GM18909 (cell line): Measurements from ENCODE around the gene AKNAD1.

Experiments used
- ATAC-seq: cut with Tn5 transposase; IDR thresholded peaks from one replicate; pipeline ENCODE4 v1.9.1; 2021; ENCODE audit warnings: mild to moderate bottlenecking; ENCODE audit not compliant: unreplicated experiment, poor library complexity

AKNAD1 gene

DNA sequence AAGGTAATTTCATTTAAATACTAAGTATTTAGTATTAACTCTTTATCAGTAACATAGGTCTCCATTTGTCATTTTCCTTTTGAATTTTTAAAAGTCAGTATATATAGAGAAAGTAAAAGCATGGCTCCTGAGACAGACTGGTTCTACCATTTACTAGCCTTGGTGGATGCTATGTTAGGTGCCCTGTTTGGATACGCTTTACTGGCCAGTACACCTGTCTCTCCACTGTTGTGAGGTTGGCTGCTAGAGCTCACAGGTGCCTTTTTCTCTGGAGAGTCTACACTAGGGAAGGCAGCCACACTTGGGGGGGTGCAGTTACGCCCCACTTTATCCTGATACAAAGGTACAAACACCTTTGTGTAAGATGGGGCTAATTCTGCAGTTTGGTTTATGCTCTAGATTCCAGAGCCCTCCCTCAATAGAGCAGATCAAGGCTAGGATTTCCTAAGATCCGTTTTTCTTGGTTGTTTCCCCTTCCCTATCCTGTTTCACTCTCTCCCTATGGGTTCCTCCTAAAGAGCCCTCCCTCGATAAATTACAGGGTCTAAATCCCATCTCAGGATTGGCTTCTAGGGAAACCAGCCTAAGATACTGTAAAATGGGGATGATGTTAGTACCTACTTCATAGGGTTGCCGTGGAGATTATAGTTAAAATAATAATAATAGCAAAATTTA, 14.3 kb upstream of the AKNAD1 start:
- ATAC-seq, result no peak

- ATAC-seq, result no peak
Observed at GRCh38 chr1:108865316-108865910, 8.5 kb upstream of the AKNAD1 start.

- ATAC-seq, result no peak
Observed at GRCh38 chr1:108863984-108864383, 7.1 kb upstream of the AKNAD1 start.

DNA sequence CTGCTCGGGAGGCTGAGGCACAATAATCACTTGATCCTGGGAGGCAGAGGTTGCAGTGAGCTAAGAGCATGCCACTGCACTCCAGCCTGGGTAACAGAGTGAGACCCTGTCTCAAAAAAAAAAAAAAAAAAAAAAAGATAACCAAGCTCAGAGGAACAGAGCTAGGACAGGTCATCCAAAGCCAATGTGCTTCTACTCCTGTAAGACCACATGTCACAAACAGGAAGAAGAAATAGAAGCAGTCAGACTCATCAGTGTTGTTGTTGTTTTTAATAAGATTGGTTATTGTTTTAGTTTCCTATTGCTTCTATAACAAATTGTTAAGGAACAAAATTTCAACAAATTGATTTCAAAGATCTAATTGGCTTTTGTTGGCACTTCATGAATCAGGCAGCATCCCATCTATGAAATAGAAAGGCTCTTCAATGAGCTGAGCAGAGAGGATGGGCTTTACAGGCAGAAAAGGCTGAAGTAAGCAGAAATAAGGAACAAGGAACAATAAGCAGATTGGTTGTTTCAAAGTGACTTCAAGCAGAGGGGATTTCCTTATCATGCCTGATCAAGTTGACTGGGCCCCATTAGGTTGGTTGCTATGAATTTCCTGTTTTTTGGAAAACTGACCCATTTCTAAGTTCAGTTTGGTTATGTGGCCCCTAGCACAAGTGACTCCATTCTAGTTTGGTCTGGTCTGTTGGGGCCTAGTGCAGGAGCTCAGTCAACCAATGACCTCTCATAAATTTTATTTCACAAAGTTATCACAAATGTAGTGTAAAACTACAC, 6.0 kb upstream of the AKNAD1 start:
- no peak for ATAC-seq

GRCh38 chr1:108862017-108862610, 5.2 kb upstream of the AKNAD1 start:
- no peak for ATAC-seq

DNA sequence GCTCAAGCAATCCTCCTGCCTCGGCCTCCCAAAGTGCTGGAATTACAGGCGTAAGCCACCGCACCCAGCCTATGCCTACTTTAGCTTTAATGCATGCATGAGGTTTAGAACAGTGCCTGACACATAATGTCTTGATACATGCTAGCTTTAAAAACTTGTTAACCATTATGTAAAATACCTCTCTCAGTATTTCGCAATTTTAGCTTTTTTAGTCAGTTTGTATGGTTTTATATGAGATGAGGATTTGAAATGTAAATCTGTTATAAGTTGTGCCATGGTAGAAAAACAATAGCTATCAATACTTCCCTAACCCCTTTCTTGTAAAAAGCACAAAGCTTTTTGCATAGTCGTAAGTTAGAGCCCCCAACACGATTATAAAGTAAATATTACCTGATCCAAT, 4.7 kb upstream of the AKNAD1 start:
- ATAC-seq, result no peak

- ATAC-seq, result no peak
Observed at GRCh38 chr1:108860190-108860907, 3.5 kb upstream of the AKNAD1 start.

- no peak for ATAC-seq
Observed at GRCh38 chr1:108858230-108858950, 1.5 kb upstream of the AKNAD1 start.

- ATAC-seq, result no peak
Observed at GRCh38 chr1:108854221-108855019, 2.5 kb downstream of the AKNAD1 start.

- no peak for ATAC-seq
Observed at GRCh38 chr1:108852221-108852975, 4.5 kb downstream of the AKNAD1 start.

GRCh38 chr1:108851567-108851966, 5.3 kb downstream of the AKNAD1 start:
- ATAC-seq, result no peak

DNA sequence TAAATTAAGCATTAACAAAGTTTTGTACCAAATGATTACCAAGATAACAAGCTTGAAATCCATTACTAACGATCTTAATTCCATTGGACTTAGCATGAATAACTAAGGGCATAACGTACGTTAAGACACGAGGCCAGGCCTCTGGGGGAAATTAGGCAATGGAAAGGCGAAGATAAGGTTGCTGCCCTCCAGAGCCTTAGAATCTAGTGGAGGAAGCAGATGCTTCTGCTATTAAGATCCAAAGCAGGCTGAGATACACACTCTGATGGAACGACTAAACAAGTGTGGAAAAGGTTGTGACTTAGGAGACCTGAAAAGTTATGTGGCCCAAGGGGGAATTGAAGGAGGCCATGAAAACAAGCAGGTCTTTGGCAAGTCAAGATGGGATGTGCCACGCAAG, 6.0 kb downstream of the AKNAD1 start:
- ATAC-seq, result no peak

DNA sequence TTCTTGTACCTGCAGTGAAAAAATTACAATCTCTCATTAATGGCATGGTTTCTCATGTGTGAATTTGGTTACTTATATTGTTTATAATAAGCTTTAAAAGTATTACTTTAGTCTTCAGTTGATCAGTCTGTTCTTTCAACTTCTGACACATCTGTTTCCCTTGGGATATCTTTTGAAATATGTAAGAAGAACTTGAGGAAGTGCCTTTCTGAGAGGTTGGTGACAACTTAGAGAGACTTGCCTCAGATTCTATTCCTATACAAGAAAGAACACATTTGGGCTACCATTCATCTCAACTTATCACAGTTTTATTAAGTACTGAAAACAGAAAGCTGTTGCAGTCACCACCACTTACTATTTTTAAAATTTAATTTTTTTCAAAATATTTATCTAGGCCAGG, 8.1 kb downstream of the AKNAD1 start:
- ATAC-seq, result no peak

DNA sequence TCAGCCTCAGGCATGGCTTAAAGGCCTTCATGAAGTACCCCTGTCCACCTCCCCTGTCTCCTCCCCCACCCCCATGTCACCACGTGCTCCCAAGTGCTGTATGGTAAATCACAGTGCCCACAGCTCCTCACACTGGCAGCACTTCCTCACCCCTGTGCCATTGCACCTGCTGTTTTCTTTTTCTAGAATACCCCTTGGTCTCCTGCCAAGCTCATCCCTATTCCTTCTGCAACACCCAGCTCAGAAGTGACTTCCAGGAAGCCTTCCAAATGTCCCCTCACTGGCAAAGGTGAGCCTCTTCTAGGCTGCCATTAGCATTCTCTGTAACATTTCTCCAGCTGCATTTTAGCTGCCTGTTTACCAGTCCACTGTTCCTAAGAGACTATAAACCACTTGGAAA, 9.4 kb downstream of the AKNAD1 start:
- ATAC-seq, result no peak

DNA sequence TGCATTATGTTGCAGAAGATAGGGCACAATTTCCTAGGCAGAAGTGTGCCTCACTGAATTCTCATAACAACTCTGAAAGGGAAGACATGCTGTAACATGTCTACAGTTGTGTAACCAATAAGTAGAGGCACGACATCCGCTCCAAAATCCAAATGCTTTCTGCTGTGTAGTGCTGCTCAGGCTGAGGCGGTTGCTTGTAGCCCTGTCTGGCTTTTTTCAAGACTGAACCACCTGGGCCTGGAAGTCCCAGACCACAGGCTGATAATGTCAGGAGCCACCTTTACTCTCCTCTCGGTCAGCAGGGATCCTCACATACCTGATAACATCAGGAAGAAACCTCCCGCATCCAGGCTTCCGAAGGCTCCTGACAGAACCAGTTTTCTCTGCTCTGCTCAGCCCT, 10.9 kb downstream of the AKNAD1 start:
- ATAC-seq, result no peak

DNA sequence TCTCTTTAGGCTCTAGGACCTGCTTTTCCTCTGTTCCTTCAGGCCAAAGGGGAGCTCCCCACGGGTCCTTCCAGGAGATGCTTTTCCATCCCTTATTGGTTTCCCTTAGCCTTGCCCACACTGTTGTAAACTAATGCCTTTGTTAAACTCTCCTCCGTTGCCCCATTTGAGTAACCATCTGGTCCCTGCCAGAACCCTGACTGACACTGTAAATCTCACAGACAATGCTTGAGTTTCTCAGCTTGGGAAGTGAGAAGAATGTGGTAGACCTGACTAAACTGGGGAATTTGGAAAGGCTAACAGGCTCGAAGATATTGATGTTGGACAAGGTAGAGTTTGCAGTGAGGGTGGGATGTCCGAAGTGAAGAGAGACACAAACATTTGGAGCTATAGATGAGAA, 11.4 kb downstream of the AKNAD1 start:
- ATAC-seq, result no peak

DNA sequence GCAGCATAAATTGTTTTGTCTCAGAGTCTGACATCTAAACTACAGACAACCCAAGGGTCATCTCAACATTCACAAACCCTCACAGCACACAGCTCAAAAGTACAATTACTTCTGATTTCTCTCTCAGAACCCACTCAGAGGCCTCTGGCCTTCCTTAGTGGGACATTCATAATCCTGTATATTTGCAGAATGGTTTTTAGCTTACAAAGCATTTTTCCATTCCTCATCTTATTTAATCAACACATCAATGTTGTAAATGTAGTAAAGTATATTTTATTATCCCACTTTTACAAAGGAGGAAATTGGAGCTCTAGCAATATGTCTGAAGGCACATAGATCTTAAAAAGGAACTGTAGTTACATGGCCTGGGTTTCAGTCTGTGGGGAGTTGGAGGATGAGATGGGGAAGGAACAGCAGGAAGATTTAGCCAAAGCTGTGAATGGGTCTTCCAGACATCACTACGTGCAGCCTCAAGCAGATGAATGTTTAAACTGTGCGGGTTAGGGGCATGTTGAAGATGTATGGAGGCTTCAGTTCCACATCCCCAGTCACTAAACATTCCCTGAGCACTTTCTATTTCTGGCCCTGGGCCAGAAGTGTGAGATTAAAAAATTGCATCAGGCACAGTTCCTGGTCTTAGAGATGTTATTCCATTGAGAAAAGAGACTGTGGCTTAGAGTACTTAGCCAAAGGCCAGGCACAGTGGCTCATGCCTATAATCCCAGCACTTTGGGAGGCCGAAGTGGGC, 13.3 kb downstream of the AKNAD1 start:
- no peak for ATAC-seq
